A549 (cell line): ENCODE measurements around the gene FBXO11.

Source experiments
- CTCF ChIP-seq: fragments of >200 bp; sonication (Bioruptor Twin); formaldehyde crosslinking; IDR thresholded peaks from 3 replicates; pipeline ENCODE4 v1.5.1; 2016
- ESRRA ChIP-seq: fragments of 150-350 bp; IDR thresholded peaks from 2 replicates; pipeline ENCODE4 v1.6.1; 2014; ENCODE audit warnings: mild to moderate bottlenecking, low read length, borderline replicate concordance
- MAFK ChIP-seq: fragments of 450-650 bp; IDR thresholded peaks from 2 replicates; pipeline ENCODE4 v1.6.1; 2014; ENCODE audit not compliant: partially characterized antibody
- MAZ ChIP-seq: fragments of 150-350 bp; IDR thresholded peaks from 2 replicates; pipeline ENCODE4 v1.6.1; 2014; ENCODE audit warnings: antibody characterized with exemption, low read depth, low read length, borderline replicate concordance
- POLR2A ChIP-seq: IDR thresholded peaks from 2 replicates; pipeline ENCODE4 v1.6.1; 2012; ENCODE audit warnings: mild to moderate bottlenecking, low read length
- POLR2AphosphoS2 ChIP-seq: conservative IDR thresholded peaks from 2 replicates; pipeline ENCODE4 v1.6.1; 2012; ENCODE audit warnings: low read length, improper control_type of control experiment, inconsistent platforms
- RAD21 ChIP-seq, 2 experiments: fragments of >200 bp in 1 of 2; sonication (Bioruptor Twin) in 1 of 2; formaldehyde crosslinking in 1 of 2; IDR thresholded peaks in 1 of 2; conservative IDR thresholded peaks in 1 of 2; 2 replicates in 1 of 2; 3 replicates in 1 of 2; pipeline ENCODE4 v1.6.1; 2012 to 2018; ENCODE audit warnings: inconsistent platforms in 1 of 2
- RFX5 ChIP-seq: fragments of 450-650 bp; IDR thresholded peaks from 2 replicates; pipeline ENCODE4 v1.7.1; 2014; ENCODE audit warnings: antibody characterized with exemption, mild to moderate bottlenecking, moderate library complexity
- SREBF2 ChIP-seq: fragments of 450-650 bp; IDR thresholded peaks from 2 replicates; pipeline ENCODE4 v1.6.1; 2014; ENCODE audit warnings: mild to moderate bottlenecking, moderate library complexity

GRCh38 chr2:47892338-47892730 lies 14.0 kb downstream of the FBXO11 start:
- TF ChIP-seq CTCF = no peak
- no peak for TF ChIP-seq RAD21 (conservative IDR thresholded peaks at IDR 0.05 in 1 of 2, IDR thresholded peaks at IDR 0.05 in 1 of 2)
- TF ChIP-seq POLR2A = no peak
- no peak for TF ChIP-seq SREBF2
- no peak for TF ChIP-seq RFX5
- no peak for TF ChIP-seq POLR2AphosphoS2
- TF ChIP-seq MAZ = no peak
- no peak for TF ChIP-seq MAFK
- TF ChIP-seq ESRRA = no peak
